ENCODE measurements around the gene LRRD1.

The LRRD1 gene

GRCh38 chr7:92137557-92137956, 41.4 kb downstream of the LRRD1 start:
- no peak overlapping the region for H3K4me2 ChIP-seq (ENCODE audit: low read depth, low read length, poor library complexity, severe bottlenecking)
- H2AFZ ChIP-seq (ENCODE audit: low read depth, low read length, severe bottlenecking): no peak overlapping the region
- no peaks in the 10 kb centered on the region for H3K9me2 ChIP-seq (replicated peaks; ENCODE audit: insufficient read depth, low read length)
- no peaks in the 10 kb centered on the region for H3K36me3 ChIP-seq (ENCODE audit: low read length)
- H3K4me3 ChIP-seq (ENCODE audit: insufficient read depth, low read length, poor library complexity, severe bottlenecking): no peak overlapping the region
- H3K27me3 ChIP-seq (ENCODE audit: low read length): no peaks in the 10 kb centered on the region
- H3K9ac ChIP-seq (ENCODE audit: low read length): no peak overlapping the region
- H3F3A ChIP-seq (ENCODE audit: insufficient read depth): no peaks in the 10 kb centered on the region; the same call in 1 of the 2 replicates
- TF ChIP-seq EZH2phosphoT487 (conservative IDR thresholded peaks at IDR 0.05; ENCODE audit: low read length): no peak
- TF ChIP-seq CTCF (IDR thresholded peaks at IDR 0.05; ENCODE audit: insufficient read depth, low read length, poor library complexity, severe bottlenecking): no peak
- no peak overlapping the region for H3K27ac ChIP-seq (ENCODE audit: low read depth, low read length)
- H3K9me3 ChIP-seq (ENCODE audit: insufficient read depth, low read length): no peaks in the 10 kb centered on the region
- H4K20me1 ChIP-seq (ENCODE audit: low read depth, low read length): peaks cover 5% of the 10 kb centered on the region
- H3K79me2 ChIP-seq (ENCODE audit: insufficient read depth, low read length): peaks cover 17% of the 10 kb centered on the region

- peaks cover 17% of the 10 kb centered on the region; the same call in 1 of the 2 replicates for H3F3A ChIP-seq (ENCODE audit: insufficient read depth)
- peak overlapping the region; percentile 46 for H2AFZ ChIP-seq (ENCODE audit: low read depth, low read length, severe bottlenecking)
- H3K9me3 ChIP-seq (ENCODE audit: insufficient read depth, low read length): no peaks in the 10 kb centered on the region
- H3K9me2 ChIP-seq (replicated peaks; ENCODE audit: insufficient read depth, low read length): no peaks in the 10 kb centered on the region
- peak overlapping the region; percentile 83 for H3K4me2 ChIP-seq (ENCODE audit: low read depth, low read length, poor library complexity, severe bottlenecking)
- H3K36me3 ChIP-seq (ENCODE audit: low read length): peaks cover 18% of the 10 kb centered on the region
- peaks cover 40% of the 10 kb centered on the region for H3K79me2 ChIP-seq (ENCODE audit: insufficient read depth, low read length)
- H4K20me1 ChIP-seq (ENCODE audit: low read depth, low read length): peaks cover 28% of the 10 kb centered on the region
- H3K9ac ChIP-seq (ENCODE audit: low read length): peak overlapping the region; percentile 86
- no peaks in the 10 kb centered on the region for H3K27me3 ChIP-seq (ENCODE audit: low read length)
- H3K4me3 ChIP-seq (ENCODE audit: insufficient read depth, low read length, poor library complexity, severe bottlenecking): peak overlapping the region; percentile 87
- peak overlapping the region; percentile 89 for H3K27ac ChIP-seq (ENCODE audit: low read depth, low read length)
- TF ChIP-seq EZH2phosphoT487 (conservative IDR thresholded peaks at IDR 0.05; ENCODE audit: low read length) (no peak), CTCF (IDR thresholded peaks at IDR 0.05; ENCODE audit: insufficient read depth, low read length, poor library complexity, severe bottlenecking) (no peak)
Observed at GRCh38 chr7:92135052-92135889, 43.7 kb downstream of the LRRD1 start.

- H3K4me2 ChIP-seq (ENCODE audit: low read depth, low read length, poor library complexity, severe bottlenecking): peak within 1 kb of the TSS; percentile 83
- H3K9me3 ChIP-seq (ENCODE audit: insufficient read depth, low read length): no peaks in the 10 kb centered on the region
- H3K4me3 ChIP-seq (ENCODE audit: insufficient read depth, low read length, poor library complexity, severe bottlenecking): peak within 1 kb of the TSS; percentile 87
- H3K27ac ChIP-seq (ENCODE audit: low read depth, low read length): peak within 1 kb of the TSS; percentile 89
- H3K27me3 ChIP-seq (ENCODE audit: low read length): no peaks in the 10 kb centered on the region
- H3K36me3 ChIP-seq (ENCODE audit: low read length): peaks cover 26% of the 10 kb centered on the region
- H3F3A ChIP-seq (ENCODE audit: insufficient read depth): peaks cover 18% of the 10 kb centered on the region; the same call in 1 of the 2 replicates
- H4K20me1 ChIP-seq (ENCODE audit: low read depth, low read length): peaks cover 34% of the 10 kb centered on the region
- peaks cover 48% of the 10 kb centered on the region for H3K79me2 ChIP-seq (ENCODE audit: insufficient read depth, low read length)
- TF ChIP-seq CTCF (IDR thresholded peaks at IDR 0.05; ENCODE audit: insufficient read depth, low read length, poor library complexity, severe bottlenecking): no peak
- TF ChIP-seq EZH2phosphoT487 (conservative IDR thresholded peaks at IDR 0.05; ENCODE audit: low read length): no peak
- peak within 1 kb of the TSS; percentile 46 for H2AFZ ChIP-seq (ENCODE audit: low read depth, low read length, severe bottlenecking)
- no peaks in the 10 kb centered on the region for H3K9me2 ChIP-seq (replicated peaks; ENCODE audit: insufficient read depth, low read length)
- peak within 1 kb of the TSS; percentile 86 for H3K9ac ChIP-seq (ENCODE audit: low read length)
Observed at GRCh38 chr7:92134271-92135051, 44.5 kb downstream of the LRRD1 start, which contains the start of gene CYP51A1. Gene CYP51A1 (minus strand): TSS chr7:92134477. CDS start chr7:92134364, 113 bp downstream.

Data from SU-DHL-6 (cell line).